SK-N-SH (cell line): ENCODE data around the gene BORCS6. TPM values are rescaled to one million over a fixed set of nuclear protein-coding genes. Genes with fewer than 3 reads are reported as not detected.

Source experiments
- CTCF ChIA-PET: fragments of 300-600, 350-600 bp; formaldehyde crosslinking; extraction: SDS; loops from one replicate; lab custom pipeline; 2021; lab: Yijun Ruan, JAX
- POLR2A ChIA-PET: fragments of 350-600 bp; sonication (Branson Sonifier 250); formaldehyde crosslinking; extraction: SDS; loops from one replicate; lab custom pipeline; 2020; ENCODE audit warnings: antibody characterized with exemption, inconsistent platforms; lab: Yijun Ruan, JAX
- DNase-seq: peaks from one replicate; pipeline ENCODE4 v3.0.0; 2012
- H2AFZ ChIP-seq: fragments of 200-600 bp; sonication (generic); 2 replicates; pipeline ENCODE4 v1.8.1; 2016; ENCODE audit warnings: antibody characterized with exemption, mild to moderate bottlenecking, low read depth
- H3F3A ChIP-seq: fragments of 200-600 bp; sonication (generic); replicated peaks from 2 replicates; pipeline ENCODE3; 2016; ENCODE audit warnings: antibody characterized with exemption, mild to moderate bottlenecking; ENCODE audit not compliant: insufficient read depth
- H3K27ac ChIP-seq, 2 experiments: fragments of 200-500 bp in 1 of 2; fragments of 200-600 bp in 1 of 2; sonication (Bioruptor generic) in 1 of 2; sonication (generic), shearing (Covaris generic) in 1 of 2; 2 replicates each; pipeline versions ENCODE4 v1.5.1 to v1.6.1; 2014 to 2016; ENCODE audit warnings: low read depth in 2 of 2, inconsistent platforms in 1 of 2, low read length in 1 of 2, mild to moderate bottlenecking in 1 of 2, mixed read lengths in 1 of 2
- H3K27me3 ChIP-seq: fragments of 200-600 bp; sonication (generic), shearing (Covaris generic); 2 replicates; pipeline ENCODE4 v1.6.1; 2016; ENCODE audit warnings: mixed run types; ENCODE audit not compliant: insufficient read depth
- H3K36me3 ChIP-seq, 2 experiments: fragments of 200-500 bp in 1 of 2; fragments of 200-600 bp in 1 of 2; sonication (Bioruptor generic) in 1 of 2; sonication (generic) in 1 of 2; replicated peaks in 1 of 2; 2 replicates each; pipeline versions ENCODE3 to v1.5.1; 2014 to 2016; ENCODE audit warnings: low read length in 1 of 2, mild to moderate bottlenecking in 1 of 2; ENCODE audit not compliant: insufficient read depth in 2 of 2, control insufficient read depth in 1 of 2
- H3K4me1 ChIP-seq, 2 experiments: fragments of 200-500 bp in 1 of 2; fragments of 200-600 bp in 1 of 2; sonication (Bioruptor generic) in 1 of 2; sonication (generic), shearing (Covaris generic) in 1 of 2; 2 replicates each; pipeline versions ENCODE4 v1.5.1 to v1.6.1; 2014 to 2016; ENCODE audit warnings: low read depth in 1 of 2, low read length in 1 of 2, mixed run types in 1 of 2; ENCODE audit not compliant: insufficient read depth in 2 of 2, control insufficient read depth in 1 of 2
- H3K4me2 ChIP-seq: fragments of 200-600 bp; sonication (generic), shearing (Covaris generic); 2 replicates; pipeline ENCODE4 v1.6.1; 2017; ENCODE audit warnings: mixed run types
- H3K4me3 ChIP-seq, 2 experiments: fragments of 200-500 bp in 1 of 2; fragments of 200-600 bp in 1 of 2; sonication (Bioruptor generic) in 1 of 2; sonication (generic), shearing (Covaris generic) in 1 of 2; 2 replicates each; pipeline versions ENCODE4 v1.5.1 to v1.8.1; 2014 to 2016; ENCODE audit warnings: low read depth in 2 of 2, inconsistent platforms in 1 of 2, low read length in 1 of 2, mild to moderate bottlenecking in 1 of 2, mixed read lengths in 1 of 2, moderate library complexity in 1 of 2
- H3K79me2 ChIP-seq: fragments of 200-600 bp; sonication (generic); 2 replicates; pipeline ENCODE4 v1.8.1; 2017; ENCODE audit warnings: mild to moderate bottlenecking; ENCODE audit not compliant: insufficient read depth
- H3K9ac ChIP-seq: fragments of 200-600 bp; sonication (generic); 2 replicates; pipeline ENCODE4 v1.6.1; 2017; ENCODE audit warnings: mixed run types
- H3K9me2 ChIP-seq: fragments of 200-600 bp; sonication (generic); 2 replicates; pipeline ENCODE4 v1.6.1; 2017; ENCODE audit warnings: mixed run types
- H3K9me3 ChIP-seq: fragments of 200-600 bp; sonication (generic); 2 replicates; pipeline ENCODE4 v1.6.1; 2017; ENCODE audit warnings: mixed run types, mild to moderate bottlenecking, moderate library complexity
- H4K20me1 ChIP-seq: fragments of 200-600 bp; sonication (generic); 2 replicates; pipeline ENCODE4 v1.6.1; 2017; ENCODE audit warnings: mild to moderate bottlenecking, mixed run types; ENCODE audit not compliant: insufficient read depth
- CHD2 ChIP-seq: fragments of 150-350 bp; IDR thresholded peaks from 2 replicates; pipeline ENCODE4 v1.6.1; 2018; ENCODE audit warnings: low read length; ENCODE audit not compliant: partially characterized antibody
- FOXM1 ChIP-seq: IDR thresholded peaks from 2 replicates; pipeline ENCODE4 v1.4.0; 2012; ENCODE audit warnings: low read depth, mild to moderate bottlenecking
- JUND ChIP-seq: IDR thresholded peaks from 2 replicates; pipeline ENCODE4 v1.4.0; 2012
- RFX5 ChIP-seq: IDR thresholded peaks from 2 replicates; pipeline ENCODE4 v1.6.1; 2012; ENCODE audit warnings: mild to moderate bottlenecking, improper control_type of control experiment, low read length
- RXRA ChIP-seq: IDR thresholded peaks from 2 replicates; pipeline ENCODE4 v1.4.0; 2012; ENCODE audit warnings: low read depth, mild to moderate bottlenecking, borderline replicate concordance
- TCF12 ChIP-seq: IDR thresholded peaks from 2 replicates; pipeline ENCODE4 v1.4.0; 2012
- WGBS: methylation state at CpG from one replicate; pipeline ENCODE4 v1.1.6; 2017; ENCODE audit warnings: low lambda C conversion rate; 5-methylcytosine and 5-hydroxymethylcytosine counted together
- polyA plus RNA-seq, 3 experiments: library from polyadenylated mRNA; depleted of rRNA; stranded (reverse); fragments of >200 nt; gene quantifications; 2 replicates each; pipeline ENCODE4 v1.2.3, GENCODE V29; 2012
- TF ChIP-seq, protein P1 (sequence below): IDR thresholded peaks from 2 replicates; pipeline ENCODE4 v1.6.1; 2012; ENCODE audit warnings: mild to moderate bottlenecking, low read depth, low read length, moderate library complexity

Gene BORCS6
- polyA plus RNA-seq, 1 of the 3 experiments (the other 2 are of a cell fraction), result 4.3 TPM

DNA sequence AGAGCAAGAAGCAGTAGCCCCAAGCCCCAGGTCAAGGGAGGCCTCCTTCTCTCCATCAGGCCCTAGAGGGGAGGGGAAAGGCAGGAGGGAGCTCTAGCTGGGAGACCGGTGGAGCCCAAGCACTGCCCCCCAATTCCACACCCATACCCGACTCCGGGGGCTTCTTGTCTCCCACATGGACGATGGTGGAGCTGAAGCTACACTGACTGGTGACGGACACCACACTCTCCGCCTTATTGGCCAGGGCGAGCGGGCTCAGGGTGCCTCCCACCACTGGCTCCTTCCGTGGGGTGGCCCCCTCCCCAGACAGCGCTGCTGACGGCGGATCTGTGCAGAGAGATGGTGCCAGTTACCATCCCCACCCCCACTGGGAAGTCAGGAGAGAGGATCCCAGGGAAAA is 44.2 kb downstream of the BORCS6 start:
- CTCF ChIA-PET, result interaction anchor here (0.6 kb wide), 1 partner anchor 19 kb away, joined by 3 read pairs; no protein-coding TSS in a partner anchor
- H3K36me3 ChIP-seq, result peaks cover 24 to 73% of the 10 kb centered on the region in 2 experiments
- no peaks in the 10 kb centered on the region for H3K9me2 ChIP-seq
- no peak overlapping the region for H3K4me3 ChIP-seq
- H2AFZ ChIP-seq, result no peak overlapping the region
- DNase-seq, result no peak
- H3F3A ChIP-seq, result no peaks in the 10 kb centered on the region
- no peak overlapping the region for H3K9ac ChIP-seq
- WGBS, result 89% methylated on average over 9 of the region's 12 CpGs
- no peak overlapping the region for H3K27ac ChIP-seq
- H3K4me2 ChIP-seq, result no peak overlapping the region
- H3K4me1 ChIP-seq, result peaks cover 5 to 6% of the 10 kb centered on the region in 2 experiments; a peak in 2 of 4 replicates
- TF ChIP-seq RFX5, result no peak
- TF ChIP-seq JUND, result no peak
- no peaks in the 10 kb centered on the region for H3K27me3 ChIP-seq
- H3K79me2 ChIP-seq, result peaks cover 9% of the 10 kb centered on the region; the same call in 1 of the 2 replicates
- no peaks in the 10 kb centered on the region for H3K9me3 ChIP-seq
- POLR2A ChIA-PET, result interaction anchor here (2.3 kb wide), 1 partner anchor 27 kb away, joined by 6 read pairs; no protein-coding TSS in a partner anchor
- peaks cover 9% of the 10 kb centered on the region; the same call in 1 of the 2 replicates for H4K20me1 ChIP-seq

GRCh38 chr17:8144401-8145231 is 45.4 kb downstream of the BORCS6 start:
- no peak for TF ChIP-seq FOXM1
- no peak for TF ChIP-seq RXRA
- TF ChIP-seq, protein P1, sequence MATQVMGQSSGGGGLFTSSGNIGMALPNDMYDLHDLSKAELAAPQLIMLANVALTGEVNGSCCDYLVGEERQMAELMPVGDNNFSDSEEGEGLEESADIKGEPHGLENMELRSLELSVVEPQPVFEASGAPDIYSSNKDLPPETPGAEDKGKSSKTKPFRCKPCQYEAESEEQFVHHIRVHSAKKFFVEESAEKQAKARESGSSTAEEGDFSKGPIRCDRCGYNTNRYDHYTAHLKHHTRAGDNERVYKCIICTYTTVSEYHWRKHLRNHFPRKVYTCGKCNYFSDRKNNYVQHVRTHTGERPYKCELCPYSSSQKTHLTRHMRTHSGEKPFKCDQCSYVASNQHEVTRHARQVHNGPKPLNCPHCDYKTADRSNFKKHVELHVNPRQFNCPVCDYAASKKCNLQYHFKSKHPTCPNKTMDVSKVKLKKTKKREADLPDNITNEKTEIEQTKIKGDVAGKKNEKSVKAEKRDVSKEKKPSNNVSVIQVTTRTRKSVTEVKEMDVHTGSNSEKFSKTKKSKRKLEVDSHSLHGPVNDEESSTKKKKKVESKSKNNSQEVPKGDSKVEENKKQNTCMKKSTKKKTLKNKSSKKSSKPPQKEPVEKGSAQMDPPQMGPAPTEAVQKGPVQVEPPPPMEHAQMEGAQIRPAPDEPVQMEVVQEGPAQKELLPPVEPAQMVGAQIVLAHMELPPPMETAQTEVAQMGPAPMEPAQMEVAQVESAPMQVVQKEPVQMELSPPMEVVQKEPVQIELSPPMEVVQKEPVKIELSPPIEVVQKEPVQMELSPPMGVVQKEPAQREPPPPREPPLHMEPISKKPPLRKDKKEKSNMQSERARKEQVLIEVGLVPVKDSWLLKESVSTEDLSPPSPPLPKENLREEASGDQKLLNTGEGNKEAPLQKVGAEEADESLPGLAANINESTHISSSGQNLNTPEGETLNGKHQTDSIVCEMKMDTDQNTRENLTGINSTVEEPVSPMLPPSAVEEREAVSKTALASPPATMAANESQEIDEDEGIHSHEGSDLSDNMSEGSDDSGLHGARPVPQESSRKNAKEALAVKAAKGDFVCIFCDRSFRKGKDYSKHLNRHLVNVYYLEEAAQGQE, result no peak
- no peak for TF ChIP-seq TCF12
- no peak for TF ChIP-seq JUND
- no peak for TF ChIP-seq CHD2
- 84% methylated on average over 7 of the region's 15 CpGs for WGBS
- ChIA-PET POLR2A (interaction anchor here (1.0 to 2.3 kb wide), 2 partner anchors 29 kb away, joined by 3 to 6 read pairs; no protein-coding TSS in a partner anchor), CTCF (interaction anchor here (0.6 to 1.9 kb wide), 2 partner anchors 51 to 64 kb away, joined by 3 to 6 read pairs; no protein-coding TSS in a partner anchor)
- Histone ChIP-seq H4K20me1 (peaks cover 6% of the 10 kb centered on the region; the same call in 1 of the 2 replicates), H3K36me3 (peaks cover 24 to 71% of the 10 kb centered on the region in 2 experiments), H3K9ac (no peak overlapping the region), H3K27me3 (no peaks in the 10 kb centered on the region), H3K9me2 (no peaks in the 10 kb centered on the region), H3K9me3 (no peaks in the 10 kb centered on the region), H3K4me1 (no peaks in the 10 kb centered on the region; a peak in 1 of 4 replicates), H3K27ac (no peak overlapping the region), H2AFZ (no peak overlapping the region), H3K4me3 (no peak overlapping the region), H3F3A (peaks cover 11% of the 10 kb centered on the region), H3K79me2 (no peaks in the 10 kb centered on the region), H3K4me2 (no peak overlapping the region)
- no peak for DNase-seq
